H1 (cell line): Measurements from ENCODE around the gene EPHA10. TPM values are rescaled to one million over a fixed set of nuclear protein-coding genes. Genes with fewer than 3 reads are reported as not detected.
A peak's percentile ranks its signal among the peaks of the same experiment; 100 is the strongest.

Experiments used
- BACH1 ChIP-seq: IDR thresholded peaks from 2 replicates; pipeline ENCODE4 v1.6.1; 2012; ENCODE audit warnings: low read length, improper control_type of control experiment
- BCL11A ChIP-seq, 2 experiments: IDR thresholded peaks; one replicate each; pipeline ENCODE4 v1.6.1; 2011; ENCODE audit warnings: low read depth in 2 of 2, low read length in 2 of 2, mild to moderate bottlenecking in 2 of 2
- CHD2 ChIP-seq: IDR thresholded peaks from 2 replicates; pipeline ENCODE4 v1.6.1; 2012; ENCODE audit warnings: low read length, improper control_type of control experiment
- EP300 ChIP-seq, 2 experiments: IDR thresholded peaks; 1 replicate in 1 of 2; 2 replicates in 1 of 2; pipeline ENCODE4 v1.6.1; 2011 to 2012; ENCODE audit warnings: low read depth in 2 of 2, low read length in 2 of 2, mild to moderate bottlenecking in 2 of 2, borderline replicate concordance in 1 of 2, inconsistent platforms in 1 of 2, moderate library complexity in 1 of 2
- EZH2 ChIP-seq: fragments of 200-600 bp; sonication (generic); IDR thresholded peaks from 2 replicates; pipeline ENCODE4 v1.7.1; 2012; ENCODE audit warnings: low read depth, mild to moderate bottlenecking, moderate library complexity, low read length, inconsistent platforms; ENCODE audit not compliant: severe bottlenecking
- FOSL1 ChIP-seq: IDR thresholded peaks from 2 replicates; pipeline ENCODE4 v1.6.1; 2011; ENCODE audit warnings: mild to moderate bottlenecking, low read depth, low read length, moderate library complexity; ENCODE audit not compliant: insufficient read depth
- GABPA ChIP-seq: IDR thresholded peaks from 2 replicates; pipeline ENCODE4 v1.6.1; 2011; ENCODE audit warnings: mild to moderate bottlenecking, low read length, moderate library complexity, borderline replicate concordance; ENCODE audit not compliant: insufficient read depth
- HDAC2 ChIP-seq, 2 experiments: fragments of 300-600 bp in 1 of 2; sonication (generic) in 1 of 2; IDR thresholded peaks; 2 replicates each; pipeline ENCODE4 v1.6.1; 2011 to 2012; ENCODE audit warnings: low read depth in 2 of 2, low read length in 2 of 2, mild to moderate bottlenecking in 2 of 2, moderate library complexity in 2 of 2, borderline replicate concordance in 1 of 2, inconsistent platforms in 1 of 2
- KDM1A ChIP-seq: fragments of 200-600, 300-600 bp; sonication (generic); IDR thresholded peaks from 2 replicates; pipeline ENCODE4 v1.7.1; 2016; ENCODE audit warnings: mild to moderate bottlenecking, low read length, borderline replicate concordance
- KDM5A ChIP-seq: fragments of 200-600 bp; IDR thresholded peaks from 2 replicates; pipeline ENCODE4 v1.7.1; 2012; ENCODE audit warnings: mild to moderate bottlenecking, low read length, inconsistent platforms, mixed read lengths
- NRF1 ChIP-seq: IDR thresholded peaks from 2 replicates; pipeline ENCODE4 v1.6.1; 2011; ENCODE audit warnings: mild to moderate bottlenecking, low read depth, low read length, improper control_type of control experiment
- RBBP5 ChIP-seq: IDR thresholded peaks from 2 replicates; pipeline ENCODE4 v1.7.1; 2012; ENCODE audit warnings: low read depth, mild to moderate bottlenecking, inconsistent platforms, low read length, moderate library complexity, borderline replicate concordance
- RFX5 ChIP-seq: IDR thresholded peaks from 2 replicates; pipeline ENCODE4 v1.6.1; 2011; ENCODE audit warnings: low read depth, low read length, improper control_type of control experiment, borderline replicate concordance
- RXRA ChIP-seq: IDR thresholded peaks from 2 replicates; pipeline ENCODE4 v1.6.1; 2011; ENCODE audit warnings: low read depth, mild to moderate bottlenecking, low read length, moderate library complexity; ENCODE audit not compliant: insufficient read depth
- SIN3A ChIP-seq, 2 experiments: IDR thresholded peaks in 1 of 2; conservative IDR thresholded peaks in 1 of 2; 2 replicates each; pipeline ENCODE4 v1.6.1; 2011 to 2012; ENCODE audit warnings: low read length in 2 of 2, improper control_type of control experiment in 1 of 2, low read depth in 1 of 2, mild to moderate bottlenecking in 1 of 2
- SP4 ChIP-seq: IDR thresholded peaks from 2 replicates; pipeline ENCODE4 v1.6.1; 2012; ENCODE audit warnings: low read length, inconsistent platforms
- TAF7 ChIP-seq: optimal IDR thresholded peaks from 2 replicates; pipeline ENCODE3; 2011; ENCODE audit warnings: low read depth, mild to moderate bottlenecking, inconsistent platforms, low read length, moderate library complexity, borderline replicate concordance
- TCF12 ChIP-seq: IDR thresholded peaks from 2 replicates; pipeline ENCODE4 v1.6.1; 2011; ENCODE audit warnings: low read depth, mild to moderate bottlenecking, low read length
- polyA plus RNA-seq, 7 experiments: library from polyadenylated mRNA; depleted of rRNA in 3 of 7; stranded (reverse) in 5 of 7; unstranded in 2 of 7; fragments of >200 nt in 5 of 7; fragments of 200-250 nt in 2 of 7; gene quantifications; 1 replicate in 5 of 7; 2 replicates in 1 of 7; 4 replicates in 1 of 7; pipeline versions ENCODE4 v1.2.1 to v1.2.3, GENCODE V29; 2011 to 2013; ENCODE audit warnings: missing spikeins in 2 of 7, mixed read lengths in 2 of 7
- total RNA-seq: library from RNA; stranded (reverse); fragmentation: NEBNext Ultra II Directional; extraction: Animal tissue kit (Norgen Biotek cat#: 25700); gene quantifications from 2 replicates; pipeline ENCODE4 v1.2.1, GENCODE V29; 2021
- TF ChIP-seq, protein P1 (sequence below): IDR thresholded peaks from 2 replicates; pipeline ENCODE4 v1.6.1; 2012; ENCODE audit warnings: inconsistent platforms
- TF ChIP-seq, protein P2 (sequence below): IDR thresholded peaks from 2 replicates; pipeline ENCODE4 v1.6.1; 2011; ENCODE audit warnings: low read length, improper control_type of control experiment
- TF ChIP-seq, protein P3 (sequence below): IDR thresholded peaks from 2 replicates; pipeline ENCODE4 v1.6.1; 2012; ENCODE audit warnings: low read length, inconsistent platforms

The EPHA10 gene
- total and polyA plus RNA-seq, 2 of the 8 experiments (the other 6 are each of a cell fraction or from before 2014, with no cell fraction given), result 0.54 to 1.0 TPM

DNA sequence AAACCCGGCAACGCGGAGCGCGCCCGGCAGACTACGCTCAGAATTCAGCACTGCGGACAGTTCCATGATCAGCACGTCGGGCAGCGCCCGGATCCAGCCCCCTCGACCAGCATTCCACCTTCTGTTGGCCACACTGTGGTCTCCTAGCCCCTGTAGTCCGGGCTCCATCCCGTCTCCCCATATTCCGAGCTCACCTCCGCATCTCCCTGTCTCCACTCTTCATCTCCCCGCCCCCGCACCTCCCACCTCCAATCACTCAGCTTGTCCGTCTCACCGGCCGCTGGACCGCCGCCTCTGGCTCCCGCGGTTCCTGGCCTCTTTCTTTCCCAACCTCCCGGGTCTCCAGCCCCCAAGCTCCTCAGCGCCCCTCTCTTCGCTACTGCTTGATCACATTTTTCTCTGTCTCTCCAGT is 500 bp downstream of the EPHA10 start (continued):
- TF ChIP-seq, protein P1, sequence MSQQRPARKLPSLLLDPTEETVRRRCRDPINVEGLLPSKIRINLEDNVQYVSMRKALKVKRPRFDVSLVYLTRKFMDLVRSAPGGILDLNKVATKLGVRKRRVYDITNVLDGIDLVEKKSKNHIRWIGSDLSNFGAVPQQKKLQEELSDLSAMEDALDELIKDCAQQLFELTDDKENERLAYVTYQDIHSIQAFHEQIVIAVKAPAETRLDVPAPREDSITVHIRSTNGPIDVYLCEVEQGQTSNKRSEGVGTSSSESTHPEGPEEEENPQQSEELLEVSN, result no peak
- TF ChIP-seq RFX5 (no peak), NRF1 (no peak), RXRA (no peak), TCF12 (0 out of 2 replicates have a peak, but pooled peaks have one; percentile 44), TAF7 (peak; percentile 90), HDAC2 (IDR thresholded peaks at IDR 0.05; ENCODE audit: borderline replicate concordance in 1 of 2, low read depth in 2 of 2, low read length in 2 of 2) (peak; percentile 99 to 100), KDM1A (no peak), SP4 (peak; percentile 80; the same call in 1 of the 2 replicates), EZH2 (no peak), RBBP5 (no peak), CHD2 (no peak), BCL11A (IDR thresholded peaks at IDR 0.05; ENCODE audit: low read depth in 2 of 2, low read length in 2 of 2) (no peak), KDM5A (no peak), BACH1 (no peak), SIN3A (conservative IDR thresholded peaks at IDR 0.05 in 1 of 2, IDR thresholded peaks at IDR 0.05 in 1 of 2; ENCODE audit: low read depth in 1 of 2, low read length in 2 of 2) (peak; percentile 100), GABPA (peak; percentile 73; the same call in 1 of the 2 replicates), EP300 (IDR thresholded peaks at IDR 0.05; ENCODE audit: borderline replicate concordance in 1 of 2, low read depth in 2 of 2, low read length in 2 of 2) (no peak), FOSL1 (no peak)
- TF ChIP-seq, protein P2, sequence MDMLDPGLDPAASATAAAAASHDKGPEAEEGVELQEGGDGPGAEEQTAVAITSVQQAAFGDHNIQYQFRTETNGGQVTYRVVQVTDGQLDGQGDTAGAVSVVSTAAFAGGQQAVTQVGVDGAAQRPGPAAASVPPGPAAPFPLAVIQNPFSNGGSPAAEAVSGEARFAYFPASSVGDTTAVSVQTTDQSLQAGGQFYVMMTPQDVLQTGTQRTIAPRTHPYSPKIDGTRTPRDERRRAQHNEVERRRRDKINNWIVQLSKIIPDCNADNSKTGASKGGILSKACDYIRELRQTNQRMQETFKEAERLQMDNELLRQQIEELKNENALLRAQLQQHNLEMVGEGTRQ, result no peak
- TF ChIP-seq, protein P3, sequence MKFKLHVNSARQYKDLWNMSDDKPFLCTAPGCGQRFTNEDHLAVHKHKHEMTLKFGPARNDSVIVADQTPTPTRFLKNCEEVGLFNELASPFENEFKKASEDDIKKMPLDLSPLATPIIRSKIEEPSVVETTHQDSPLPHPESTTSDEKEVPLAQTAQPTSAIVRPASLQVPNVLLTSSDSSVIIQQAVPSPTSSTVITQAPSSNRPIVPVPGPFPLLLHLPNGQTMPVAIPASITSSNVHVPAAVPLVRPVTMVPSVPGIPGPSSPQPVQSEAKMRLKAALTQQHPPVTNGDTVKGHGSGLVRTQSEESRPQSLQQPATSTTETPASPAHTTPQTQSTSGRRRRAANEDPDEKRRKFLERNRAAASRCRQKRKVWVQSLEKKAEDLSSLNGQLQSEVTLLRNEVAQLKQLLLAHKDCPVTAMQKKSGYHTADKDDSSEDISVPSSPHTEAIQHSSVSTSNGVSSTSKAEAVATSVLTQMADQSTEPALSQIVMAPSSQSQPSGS, result no peak
